ENCODE measurements around the gene ENPP5. TPM values are rescaled to one million over a fixed set of nuclear protein-coding genes. Genes with fewer than 3 reads are reported as not detected.

ENPP5 gene
- total and polyA plus RNA-seq, 2 of the 4 experiments (the other 2 are of a cell fraction) = under 0.01 TPM; not detected in 1

DNA sequence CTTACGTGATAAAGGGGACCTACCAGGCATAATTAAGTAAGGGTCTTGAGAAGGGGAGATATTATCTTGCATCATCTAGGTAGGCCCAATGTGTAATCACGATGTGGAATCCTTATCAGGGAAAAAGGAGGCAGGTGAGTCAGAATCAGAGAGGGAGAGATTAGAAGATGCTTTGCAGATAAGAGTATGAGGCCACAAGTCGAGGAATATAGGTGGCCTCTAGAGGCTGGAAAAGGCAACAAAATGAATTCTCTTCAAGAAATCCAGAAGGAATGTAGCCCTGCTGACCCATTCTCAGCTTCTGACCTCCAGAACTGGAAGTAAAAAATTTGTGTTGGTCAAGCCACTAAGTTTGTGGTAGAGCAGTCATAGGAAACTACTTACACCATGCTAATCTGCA lies 51.9 kb downstream of the ENPP5 start:
- dilution Hi-C loops (cut with HindIII; ENCODE audit: low sequenced_read_pairs, unreplicated experiment) = no loop called here

More for the DNA sequence above, 51.9 kb downstream of the ENPP5 start:
- 0% methylated on average over 1 of the region's 3 CpGs; no CpG with 5 or more reads in 1 of the 2 experiments for WGBS, 2 experiments (ENCODE audit: extremely low coverage in 2 of 2, insufficient read length in 1 of 2)
- Histone ChIP-seq H3K56ac (ENCODE audit: extremely low read depth, insufficient read depth, low read length) (no peak overlapping the region), H2AK9ac (replicated peaks; ENCODE audit: low read depth, low read length, poor library complexity) (no peak overlapping the region), H2BK120ac (ENCODE audit: low read depth, low read length) (no peak overlapping the region), H2AFZ (replicated peaks; ENCODE audit: low read length, poor library complexity) (no peak overlapping the region), H4K20me1 (ENCODE audit: insufficient read depth, low read length) (no peaks in the 10 kb centered on the region), H2BK20ac (ENCODE audit: low read depth, low read length) (no peak overlapping the region), H3K9me3 (ENCODE audit: control insufficient read depth, insufficient read depth, low read length) (no peaks in the 10 kb centered on the region), H3K4me3 (ENCODE audit: insufficient read depth, low read depth, low read length) (no peak overlapping the region), H3K18ac (ENCODE audit: low read depth, low read length) (no peak overlapping the region), H3K9me1 (ENCODE audit: insufficient read depth, low read length) (no peaks in the 10 kb centered on the region), H3K27ac (ENCODE audit: insufficient read depth, low read length) (no peak overlapping the region), H2AK5ac (ENCODE audit: low read depth, low read length) (no peak overlapping the region), H2BK15ac (ENCODE audit: low read depth, low read length) (no peak overlapping the region), H4K91ac (ENCODE audit: insufficient read depth, low read depth, low read length) (no peak overlapping the region), H3K4me2 (ENCODE audit: low read depth, low read length) (no peak overlapping the region), H3K79me1 (ENCODE audit: low read depth in 1 of 2, low read length in 2 of 2) (no peaks in the 10 kb centered on the region), H3K36me3 (ENCODE audit: control insufficient read depth, insufficient read depth, low read length) (no peaks in the 10 kb centered on the region), H3K9ac (ENCODE audit: low read depth, low read length) (no peak overlapping the region), H4K8ac (ENCODE audit: low read depth in 2 of 2, low read length in 2 of 2) (no peak overlapping the region), H3K23ac (ENCODE audit: low read depth, low read length) (no peak overlapping the region), H3K27me3 (ENCODE audit: control insufficient read depth, insufficient read depth, low read length) (no peaks in the 10 kb centered on the region), H3K4ac (ENCODE audit: low read depth, low read length) (no peak overlapping the region), H2BK5ac (ENCODE audit: low read depth, low read length, poor library complexity, severe bottlenecking) (no peak overlapping the region), H4K5ac (ENCODE audit: low read depth, low read length) (no peak overlapping the region), H3K14ac (replicated peaks; ENCODE audit: low read depth, low read length) (no peak overlapping the region), H3K4me1 (ENCODE audit: control insufficient read depth, insufficient read depth, low read length) (no peaks in the 10 kb centered on the region)
- in situ Hi-C loops (cut with MboI; ENCODE audit: low sequenced_read_pairs) = no loop called here
- ATAC-seq (ENCODE audit: low read depth) = no peak
- intact Hi-C loops (cut with micrococcal nuclease) = no loop called here
- no peak for TF ChIP-seq RAD21 (IDR thresholded peaks at IDR 0.05; ENCODE audit: low read length)
- no peak for TF ChIP-seq CEBPB (IDR thresholded peaks at IDR 0.05; ENCODE audit: low read depth, low read length)
- ChIA-PET CTCF (no interaction called here), POLR2A (ENCODE audit: unreplicated experiment) (no interaction called here)
- DNase-seq = no peak
- BruUV-seq (replicated peaks) = no TSS peak
